HCT116 (cell line): ENCODE measurements around the gene LRP11.

Experiments
- CTCF ChIP-seq, 3 experiments: fragments of 200-600 bp in 1 of 3; sonication (generic) in 1 of 3; IDR thresholded peaks in 2 of 3; conservative IDR thresholded peaks in 1 of 3; 2 replicates each; pipeline ENCODE4 v1.5.1; 2012 to 2017; ENCODE audit warnings: low read depth in 2 of 3, low read length in 2 of 3, antibody characterized with exemption in 1 of 3, borderline replicate concordance in 1 of 3, control low read depth in 1 of 3, mild to moderate bottlenecking in 1 of 3, mixed read lengths in 1 of 3, mixed run types in 1 of 3, moderate library complexity in 1 of 3; ENCODE audit not compliant: insufficient read depth in 1 of 3
- EZH2 ChIP-seq: fragments of 200-600 bp; sonication (generic); IDR thresholded peaks from 2 replicates; pipeline ENCODE4 v1.6.1; 2017; ENCODE audit warnings: antibody characterized with exemption, mixed run types
- MAX ChIP-seq: IDR thresholded peaks from 2 replicates; pipeline ENCODE4 v1.6.1; 2012
- POLR2A ChIP-seq: IDR thresholded peaks from 2 replicates; pipeline ENCODE4 v1.7.0; 2011; ENCODE audit warnings: borderline replicate concordance; ENCODE audit not compliant: insufficient read depth, insufficient read length; ENCODE audit errors: extremely low read depth
- REST ChIP-seq: IDR thresholded peaks from 2 replicates; pipeline ENCODE4 v1.6.1; 2012; ENCODE audit warnings: low read depth
- SIN3A ChIP-seq: IDR thresholded peaks from 2 replicates; pipeline ENCODE4 v1.6.1; 2012; ENCODE audit warnings: low read depth
- SP1 ChIP-seq: IDR thresholded peaks from 2 replicates; pipeline ENCODE4 v1.6.1; 2012; ENCODE audit warnings: low read depth
- YY1 ChIP-seq: IDR thresholded peaks from 2 replicates; pipeline ENCODE4 v1.6.1; 2011; ENCODE audit warnings: low read length, low read depth, moderate library complexity, mild to moderate bottlenecking; ENCODE audit not compliant: insufficient replicate concordance; ENCODE audit errors: extremely low read depth

GRCh38 chr6:149881066-149881766 is 17.1 kb upstream of the LRP11 start:
- TF ChIP-seq CTCF (IDR thresholded peaks at IDR 0.05 in 2 of 3, conservative IDR thresholded peaks at IDR 0.05 in 1 of 3; ENCODE audit: borderline replicate concordance in 1 of 3, insufficient read depth in 1 of 3, low read depth in 2 of 3, low read length in 2 of 3) = no peak
- no peak for TF ChIP-seq MAX
- TF ChIP-seq SIN3A = no peak
- no peak for TF ChIP-seq REST
- TF ChIP-seq YY1 = no peak
- no peak for TF ChIP-seq POLR2A
- no peak for TF ChIP-seq SP1
- TF ChIP-seq EZH2 = no peak
